ENCODE data around the gene FNIP2.

FNIP2 gene

DNA sequence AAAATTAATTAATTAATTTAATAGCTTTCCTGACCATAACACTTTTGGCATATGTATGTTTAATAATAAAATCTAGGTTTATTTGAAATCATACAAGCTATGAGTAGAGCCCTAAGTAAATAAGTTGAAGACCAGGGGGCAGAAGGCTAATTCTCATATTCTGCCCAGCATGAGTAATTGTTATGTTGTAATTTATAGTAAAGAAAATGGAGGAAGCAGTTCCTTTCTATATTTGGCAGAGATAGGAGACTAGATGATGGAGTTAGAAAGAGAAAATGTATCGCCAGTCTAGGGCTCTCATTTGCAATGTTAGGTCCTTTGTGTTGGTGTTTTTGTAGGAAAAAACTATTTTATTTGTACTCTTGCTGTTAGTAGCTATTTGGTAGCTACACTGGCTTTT lies 89.1 kb downstream of the FNIP2 start:
- TF ChIP-seq, protein P1, sequence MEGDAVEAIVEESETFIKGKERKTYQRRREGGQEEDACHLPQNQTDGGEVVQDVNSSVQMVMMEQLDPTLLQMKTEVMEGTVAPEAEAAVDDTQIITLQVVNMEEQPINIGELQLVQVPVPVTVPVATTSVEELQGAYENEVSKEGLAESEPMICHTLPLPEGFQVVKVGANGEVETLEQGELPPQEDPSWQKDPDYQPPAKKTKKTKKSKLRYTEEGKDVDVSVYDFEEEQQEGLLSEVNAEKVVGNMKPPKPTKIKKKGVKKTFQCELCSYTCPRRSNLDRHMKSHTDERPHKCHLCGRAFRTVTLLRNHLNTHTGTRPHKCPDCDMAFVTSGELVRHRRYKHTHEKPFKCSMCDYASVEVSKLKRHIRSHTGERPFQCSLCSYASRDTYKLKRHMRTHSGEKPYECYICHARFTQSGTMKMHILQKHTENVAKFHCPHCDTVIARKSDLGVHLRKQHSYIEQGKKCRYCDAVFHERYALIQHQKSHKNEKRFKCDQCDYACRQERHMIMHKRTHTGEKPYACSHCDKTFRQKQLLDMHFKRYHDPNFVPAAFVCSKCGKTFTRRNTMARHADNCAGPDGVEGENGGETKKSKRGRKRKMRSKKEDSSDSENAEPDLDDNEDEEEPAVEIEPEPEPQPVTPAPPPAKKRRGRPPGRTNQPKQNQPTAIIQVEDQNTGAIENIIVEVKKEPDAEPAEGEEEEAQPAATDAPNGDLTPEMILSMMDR (IDR thresholded peaks at IDR 0.05; ENCODE audit: insufficient read depth, low read depth, low read length, missing control alignments): no peak
- no peak overlapping the region for H3K4me3 ChIP-seq (ENCODE audit: low read depth, low read length)
- DNase-seq (ENCODE audit: low read depth): no peak

DNA sequence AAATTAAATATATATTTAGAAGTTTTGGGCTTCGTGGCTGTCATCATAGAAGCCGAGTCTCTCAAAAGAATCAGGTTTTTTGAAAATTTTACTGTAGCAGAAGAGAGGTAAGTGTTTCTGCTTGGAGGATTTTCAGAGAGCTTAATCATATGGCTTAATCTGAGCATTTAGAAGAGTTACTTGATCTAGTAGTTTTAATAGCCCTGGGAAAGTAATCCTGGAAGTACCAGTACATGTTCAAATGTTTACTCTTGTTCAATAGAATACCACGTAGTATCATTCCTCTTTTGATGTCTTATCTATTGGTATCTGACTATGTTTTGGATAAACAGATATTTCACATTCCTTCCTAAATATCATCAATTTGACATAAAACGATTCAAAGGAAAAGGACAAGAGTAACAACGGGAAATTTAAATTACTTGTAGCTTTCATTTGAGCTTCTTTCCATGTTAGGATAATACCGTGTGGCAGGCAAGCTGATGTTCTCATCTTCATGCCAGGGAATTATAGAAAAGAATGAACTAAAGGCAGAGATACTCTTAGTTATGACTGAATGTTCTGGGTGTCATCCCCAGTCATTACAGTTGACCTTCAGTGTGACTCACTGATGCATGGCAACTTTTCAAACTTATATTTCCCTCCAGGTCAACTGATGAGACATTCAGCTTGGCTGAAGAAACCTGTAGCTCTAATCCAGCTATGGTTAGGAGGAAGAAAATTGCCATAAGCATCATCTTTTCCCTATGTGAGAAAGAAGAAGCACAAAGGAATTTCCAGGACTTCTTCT lies 89.8 kb downstream of the FNIP2 start:
- H3K4me3 ChIP-seq (ENCODE audit: low read depth, low read length): no peak overlapping the region
- TF ChIP-seq, protein P1 (IDR thresholded peaks at IDR 0.05; ENCODE audit: insufficient read depth, low read depth, low read length, missing control alignments): no peak
- no peak for DNase-seq (ENCODE audit: low read depth)

DNA sequence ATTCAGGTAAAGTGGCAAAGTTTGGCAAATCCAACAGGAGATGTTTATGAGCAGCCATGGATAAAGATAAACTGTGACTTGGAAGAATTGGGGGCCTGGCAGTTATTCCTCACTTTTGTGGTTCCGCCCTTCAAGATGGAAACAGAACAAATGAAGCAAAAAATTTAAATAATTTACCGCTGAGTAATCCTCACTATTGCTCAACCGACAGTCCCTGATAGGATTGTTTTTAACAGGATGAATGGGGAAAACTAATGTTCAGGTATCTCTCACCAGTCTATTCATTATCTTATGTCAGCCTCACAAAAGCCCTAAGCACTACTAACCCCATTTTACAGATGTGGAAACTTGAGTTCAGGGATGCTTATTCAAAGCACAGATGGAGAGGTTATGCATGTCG lies 90.8 kb downstream of the FNIP2 start:
- TF ChIP-seq, protein P1 (IDR thresholded peaks at IDR 0.05; ENCODE audit: insufficient read depth, low read depth, low read length, missing control alignments): no peak
- H3K4me3 ChIP-seq (ENCODE audit: low read depth, low read length): no peak overlapping the region
- DNase-seq (ENCODE audit: low read depth): no peak

DNA sequence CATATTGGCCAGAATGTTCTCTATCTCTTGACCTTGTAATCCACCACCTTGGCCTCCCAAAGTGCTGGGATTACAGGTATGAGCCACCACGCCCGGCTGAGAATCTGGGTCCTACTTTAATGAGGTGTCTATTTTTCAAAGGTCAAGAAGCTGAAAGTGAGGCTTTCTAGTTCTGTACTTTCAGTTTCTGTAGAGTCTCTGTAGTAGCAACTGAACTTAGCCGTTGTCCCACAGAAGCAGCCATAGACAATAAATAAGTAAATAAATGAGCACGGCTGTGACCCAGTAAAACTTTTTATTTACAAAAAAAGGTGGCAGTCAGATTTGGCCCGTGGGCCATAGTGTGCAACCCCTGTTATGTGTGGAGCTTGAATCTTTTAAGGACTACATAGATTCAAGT lies 92.0 kb downstream of the FNIP2 start:
- peak overlapping the region; percentile 29 for H3K4me3 ChIP-seq (ENCODE audit: low read depth, low read length)
- DNase-seq (ENCODE audit: low read depth): peak; percentile 76
- TF ChIP-seq, protein P1 (IDR thresholded peaks at IDR 0.05; ENCODE audit: insufficient read depth, low read depth, low read length, missing control alignments): no peak

DNA sequence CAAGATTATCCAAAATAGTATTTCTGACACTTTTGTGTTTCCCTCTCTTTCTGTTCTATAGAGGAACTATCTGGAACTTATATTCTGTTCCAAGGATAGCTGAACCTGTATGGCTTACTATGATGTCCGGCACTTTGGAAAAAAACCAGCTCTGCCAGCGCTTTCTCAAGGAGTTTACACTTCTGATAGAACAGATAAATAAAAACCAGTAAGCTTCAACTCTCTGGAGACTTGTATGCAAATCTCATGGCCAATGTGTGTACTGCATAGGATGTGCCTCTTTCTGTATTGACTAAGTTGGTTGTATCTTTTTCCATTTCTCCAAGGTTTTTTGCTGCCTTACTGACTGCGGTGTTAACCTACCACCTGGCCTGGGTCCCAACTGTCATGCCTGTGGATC lies 92.5 kb downstream of the FNIP2 start:
- TF ChIP-seq, protein P1 (IDR thresholded peaks at IDR 0.05; ENCODE audit: insufficient read depth, low read depth, low read length, missing control alignments): no peak
- peak overlapping the region; percentile 29 for H3K4me3 ChIP-seq (ENCODE audit: low read depth, low read length)
- peak; percentile 55 for DNase-seq (ENCODE audit: low read depth)

DNA sequence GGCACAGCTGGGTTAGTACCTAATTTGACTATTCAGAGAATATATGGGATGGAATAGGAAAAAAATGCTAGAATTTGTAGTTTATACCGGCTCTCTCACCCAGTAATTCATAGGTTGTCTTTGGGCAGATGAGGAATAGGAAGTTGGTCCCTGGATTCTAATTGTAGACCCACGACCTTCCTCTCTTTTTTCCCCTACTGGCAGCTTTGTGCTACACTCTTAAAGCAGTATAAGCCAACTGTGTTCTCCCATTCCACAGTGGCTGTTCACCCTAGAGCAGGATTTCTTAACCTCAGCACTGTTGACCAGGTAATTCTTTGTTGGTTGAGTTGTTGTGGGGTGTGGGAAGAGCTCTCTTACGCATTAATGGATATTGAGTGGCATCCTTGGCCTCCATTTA lies 92.9 kb downstream of the FNIP2 start:
- TF ChIP-seq, protein P1 (IDR thresholded peaks at IDR 0.05; ENCODE audit: insufficient read depth, low read depth, low read length, missing control alignments): peak; percentile 25
- H3K4me3 ChIP-seq (ENCODE audit: low read depth, low read length): no peak overlapping the region
- DNase-seq (ENCODE audit: low read depth): peak; percentile 15

DNA sequence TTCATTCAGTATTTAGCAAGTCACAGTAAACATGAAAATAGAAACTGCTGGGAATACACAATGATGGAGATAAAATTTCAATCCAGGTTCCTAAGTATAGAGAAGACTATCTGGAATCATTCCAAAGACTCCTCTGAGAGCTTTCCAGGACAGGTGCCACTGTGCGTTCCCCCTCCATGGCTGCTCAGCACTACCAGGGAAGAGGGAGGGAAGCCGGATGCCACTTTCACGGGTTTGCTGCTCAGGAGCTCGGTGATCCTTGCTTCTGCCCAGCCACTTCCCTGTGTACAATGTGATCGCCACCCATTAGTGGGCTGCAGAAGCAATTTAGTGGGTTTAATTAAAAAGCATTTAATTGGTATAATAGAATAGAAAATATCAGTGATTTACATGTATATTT lies 94.5 kb downstream of the FNIP2 start:
- H3K4me3 ChIP-seq (ENCODE audit: low read depth, low read length): no peak overlapping the region
- no peak for DNase-seq (ENCODE audit: low read depth)
- TF ChIP-seq, protein P1 (IDR thresholded peaks at IDR 0.05; ENCODE audit: insufficient read depth, low read depth, low read length, missing control alignments): no peak
